Measurements from ENCODE around the gene HEBP2.

- TF ChIP-seq CBFB (CRISPR knock-in tag; IDR thresholded peaks at IDR 0.05) (no peak), ZBTB8A (CRISPR knock-in tag; IDR thresholded peaks at IDR 0.05; ENCODE audit: borderline replicate concordance, low read depth) (no peak), IRF2 (CRISPR knock-in tag; IDR thresholded peaks at IDR 0.05) (no peak), YY1 (IDR thresholded peaks at IDR 0.05; ENCODE audit: insufficient read depth, insufficient replicate concordance, low read depth, low read length) (no peak), PRDM10 (CRISPR knock-in tag; IDR thresholded peaks at IDR 0.05; ENCODE audit: low read depth) (no peak)
- TF ChIP-seq, protein P1, sequence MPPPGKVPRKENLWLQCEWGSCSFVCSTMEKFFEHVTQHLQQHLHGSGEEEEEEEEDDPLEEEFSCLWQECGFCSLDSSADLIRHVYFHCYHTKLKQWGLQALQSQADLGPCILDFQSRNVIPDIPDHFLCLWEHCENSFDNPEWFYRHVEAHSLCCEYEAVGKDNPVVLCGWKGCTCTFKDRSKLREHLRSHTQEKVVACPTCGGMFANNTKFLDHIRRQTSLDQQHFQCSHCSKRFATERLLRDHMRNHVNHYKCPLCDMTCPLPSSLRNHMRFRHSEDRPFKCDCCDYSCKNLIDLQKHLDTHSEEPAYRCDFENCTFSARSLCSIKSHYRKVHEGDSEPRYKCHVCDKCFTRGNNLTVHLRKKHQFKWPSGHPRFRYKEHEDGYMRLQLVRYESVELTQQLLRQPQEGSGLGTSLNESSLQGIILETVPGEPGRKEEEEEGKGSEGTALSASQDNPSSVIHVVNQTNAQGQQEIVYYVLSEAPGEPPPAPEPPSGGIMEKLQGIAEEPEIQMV (CRISPR knock-in tag; IDR thresholded peaks at IDR 0.05; ENCODE audit: low read depth): no peak
These were observed 30.1 kb downstream of the HEBP2 start for GRCh38 chr6:138434096-138434495.
